ENCODE results near the gene COIL. TPM values are rescaled to one million over a fixed set of nuclear protein-coding genes. Genes with fewer than 3 reads are reported as not detected.

The COIL gene
- total and polyA plus RNA-seq, 2 donors (not counting 1 experiment from before 2014, with no cell fraction given) = 7.3 to 12.1 TPM

DNA sequence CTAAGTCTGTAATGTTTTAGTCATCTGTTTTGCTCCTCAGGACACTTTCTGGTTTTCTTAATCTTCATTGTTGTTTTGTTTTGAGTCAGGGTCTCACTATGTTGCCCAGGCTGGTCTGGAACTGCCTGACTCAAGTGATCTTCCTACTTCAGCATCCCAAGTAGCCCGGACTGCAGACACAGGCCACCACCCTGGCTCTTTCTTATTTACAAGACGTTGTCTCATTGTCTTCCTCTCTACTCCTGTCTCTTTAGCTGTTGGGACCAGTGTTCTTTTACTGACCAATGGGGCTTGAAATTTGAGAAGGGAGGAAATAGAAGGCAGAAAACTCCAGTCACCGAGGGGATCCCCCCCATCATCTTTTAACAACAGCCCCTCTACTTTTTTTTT, 18.2 kb upstream of the COIL start:
- no peak for DNase-seq (ENCODE audit: low read depth in 2 of 2)
- Histone ChIP-seq H3K4me2 (ENCODE audit: extremely low read depth, insufficient read depth, low read length) (peak overlapping the region; percentile 91), H3K9ac (ENCODE audit: insufficient read depth, low read length) (no peak overlapping the region), H3K4me3 (replicated peaks in 1 of 4; ENCODE audit: control extremely low read depth in 1 of 4, insufficient read depth in 1 of 4, low read depth in 3 of 4, low read length in 4 of 4) (peak overlapping the region in 2 of 4 experiments; percentile 82 to 91), H3K27ac (ENCODE audit: insufficient read depth, low read length) (no peak overlapping the region), H3K27me3 (ENCODE audit: control insufficient read depth, insufficient read depth, low read length) (peaks cover 5% of the 10 kb centered on the region), H3K79me2 (ENCODE audit: control insufficient read depth, insufficient read depth, low read length) (no peaks in the 10 kb centered on the region), H3K36me3 (ENCODE audit: control insufficient read depth, insufficient read depth, low read length) (peaks cover 1% of the 10 kb centered on the region), H2AFZ (ENCODE audit: low read length) (no peak overlapping the region), H4K20me1 (ENCODE audit: control insufficient read depth, extremely low read depth, insufficient read depth, low read length) (no peaks in the 10 kb centered on the region), H3K4me1 (ENCODE audit: control insufficient read depth, extremely low read depth, insufficient read depth, low read length) (no peaks in the 10 kb centered on the region), H3K9me3 (ENCODE audit: control insufficient read depth, insufficient read depth, low read depth, low read length) (no peaks in the 10 kb centered on the region)
- no peak for TF ChIP-seq EZH2 (IDR thresholded peaks at IDR 0.05; ENCODE audit: low read length, missing control alignments)
- TF ChIP-seq, protein P1, sequence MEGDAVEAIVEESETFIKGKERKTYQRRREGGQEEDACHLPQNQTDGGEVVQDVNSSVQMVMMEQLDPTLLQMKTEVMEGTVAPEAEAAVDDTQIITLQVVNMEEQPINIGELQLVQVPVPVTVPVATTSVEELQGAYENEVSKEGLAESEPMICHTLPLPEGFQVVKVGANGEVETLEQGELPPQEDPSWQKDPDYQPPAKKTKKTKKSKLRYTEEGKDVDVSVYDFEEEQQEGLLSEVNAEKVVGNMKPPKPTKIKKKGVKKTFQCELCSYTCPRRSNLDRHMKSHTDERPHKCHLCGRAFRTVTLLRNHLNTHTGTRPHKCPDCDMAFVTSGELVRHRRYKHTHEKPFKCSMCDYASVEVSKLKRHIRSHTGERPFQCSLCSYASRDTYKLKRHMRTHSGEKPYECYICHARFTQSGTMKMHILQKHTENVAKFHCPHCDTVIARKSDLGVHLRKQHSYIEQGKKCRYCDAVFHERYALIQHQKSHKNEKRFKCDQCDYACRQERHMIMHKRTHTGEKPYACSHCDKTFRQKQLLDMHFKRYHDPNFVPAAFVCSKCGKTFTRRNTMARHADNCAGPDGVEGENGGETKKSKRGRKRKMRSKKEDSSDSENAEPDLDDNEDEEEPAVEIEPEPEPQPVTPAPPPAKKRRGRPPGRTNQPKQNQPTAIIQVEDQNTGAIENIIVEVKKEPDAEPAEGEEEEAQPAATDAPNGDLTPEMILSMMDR (conservative IDR thresholded peaks at IDR 0.05 in 1 of 2, IDR thresholded peaks at IDR 0.05 in 1 of 2; ENCODE audit: low read depth in 1 of 2, low read length in 2 of 2) = no peak

DNA sequence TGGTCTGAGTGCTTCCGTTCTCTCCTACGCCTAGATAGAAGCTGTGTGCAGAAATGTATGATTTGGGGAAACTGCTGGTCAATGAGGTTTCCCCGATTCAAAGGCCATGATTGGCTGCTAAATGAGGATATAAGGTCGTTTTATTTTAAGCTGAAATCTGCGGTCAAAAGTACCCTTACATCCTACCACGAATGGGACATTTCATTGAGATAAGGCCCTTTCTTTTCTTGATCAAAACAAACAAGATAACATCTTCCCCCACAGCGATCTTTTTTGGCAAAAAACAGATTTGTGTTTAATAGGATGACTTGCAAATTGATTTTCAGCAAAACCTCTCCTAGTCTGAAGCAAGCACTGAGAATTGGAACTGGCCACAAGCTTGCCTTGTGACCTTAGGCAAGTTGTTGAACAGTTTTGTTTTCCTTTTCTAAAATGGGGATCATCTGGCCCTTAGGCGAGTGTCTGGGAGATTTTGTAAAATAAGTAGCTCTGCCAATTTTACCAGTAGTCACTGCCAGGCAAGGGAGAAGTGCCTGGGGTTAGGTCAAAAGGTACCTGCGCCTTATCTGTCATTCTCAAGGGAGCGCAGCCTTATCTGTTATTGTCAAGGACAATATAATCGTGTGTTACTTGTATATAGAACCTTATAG, 17.7 kb upstream of the COIL start:
- DNase-seq (ENCODE audit: low read depth in 2 of 2) = peak in 1 of 2 donors; percentile 37
- Histone ChIP-seq H3K27me3 (ENCODE audit: control insufficient read depth, insufficient read depth, low read length) (peaks cover 5% of the 10 kb centered on the region), H4K20me1 (ENCODE audit: control insufficient read depth, extremely low read depth, insufficient read depth, low read length) (no peaks in the 10 kb centered on the region), H3K9ac (ENCODE audit: insufficient read depth, low read length) (peak overlapping the region; percentile 57), H3K9me3 (ENCODE audit: control insufficient read depth, insufficient read depth, low read depth, low read length) (no peaks in the 10 kb centered on the region), H3K4me1 (ENCODE audit: control insufficient read depth, extremely low read depth, insufficient read depth, low read length) (no peaks in the 10 kb centered on the region), H3K27ac (ENCODE audit: insufficient read depth, low read length) (peak overlapping the region; percentile 55), H3K36me3 (ENCODE audit: control insufficient read depth, insufficient read depth, low read length) (peaks cover 1% of the 10 kb centered on the region), H3K4me3 (replicated peaks in 1 of 4; ENCODE audit: control extremely low read depth in 1 of 4, insufficient read depth in 1 of 4, low read depth in 3 of 4, low read length in 4 of 4) (peak overlapping the region; percentile 82 to 94 (median 88)), H3K79me2 (ENCODE audit: control insufficient read depth, insufficient read depth, low read length) (no peaks in the 10 kb centered on the region), H3K4me2 (ENCODE audit: extremely low read depth, insufficient read depth, low read length) (peak overlapping the region; percentile 91), H2AFZ (ENCODE audit: low read length) (peak overlapping the region; percentile 97)
- TF ChIP-seq EZH2 (IDR thresholded peaks at IDR 0.05; ENCODE audit: low read length, missing control alignments) = no peak
- TF ChIP-seq, protein P1 (conservative IDR thresholded peaks at IDR 0.05 in 1 of 2, IDR thresholded peaks at IDR 0.05 in 1 of 2; ENCODE audit: low read depth in 1 of 2, low read length in 2 of 2) = no peak

DNA sequence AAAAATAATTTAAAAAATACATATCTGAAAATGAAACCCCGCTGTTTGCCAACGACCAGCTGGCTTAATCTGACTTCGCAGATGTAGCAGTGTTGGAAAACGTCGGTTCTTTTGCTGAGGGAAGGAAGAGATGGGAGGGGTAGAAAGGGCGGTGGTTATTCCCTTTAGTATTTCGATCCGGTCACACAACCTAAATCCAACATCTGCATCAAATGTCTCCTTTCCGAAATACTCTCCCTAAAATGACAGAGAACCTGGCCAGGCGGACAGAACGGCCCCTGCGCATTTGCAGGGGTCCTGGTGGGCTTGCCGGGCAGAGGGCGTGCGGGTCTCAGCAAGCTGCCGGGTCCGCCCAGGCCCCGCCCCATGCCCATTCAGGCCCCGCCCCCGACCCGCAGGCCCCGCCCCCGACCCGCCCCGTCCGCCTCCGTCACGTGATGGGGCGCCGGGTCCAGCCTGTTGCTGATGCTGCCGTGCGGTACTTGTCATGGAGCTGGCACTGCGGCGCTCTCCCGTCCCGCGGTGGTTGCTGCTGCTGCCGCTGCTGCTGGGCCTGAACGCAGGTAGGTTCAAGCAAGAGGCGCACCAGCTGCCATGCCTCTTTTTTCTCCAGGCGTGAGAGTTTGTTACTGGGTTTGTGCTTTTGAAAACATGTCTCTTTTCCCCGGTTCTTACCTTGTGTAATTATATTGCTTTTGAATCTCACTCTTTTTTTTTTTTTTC, 17.0 kb upstream of the COIL start, which contains the start of gene SCPEP1:
Gene SCPEP1, plus strand, starts transcription at position 459 of the 723 bp plus-strand sequence. Its CDS starts 29 bp downstream, at position 488.
- H3K4me2 ChIP-seq (ENCODE audit: extremely low read depth, insufficient read depth, low read length) = peak within 1 kb of the TSS; percentile 91
- peaks cover 5% of the 10 kb centered on the region for H3K27me3 ChIP-seq (ENCODE audit: control insufficient read depth, insufficient read depth, low read length)
- H3K79me2 ChIP-seq (ENCODE audit: control insufficient read depth, insufficient read depth, low read length) = no peaks in the 10 kb centered on the region
- DNase-seq (ENCODE audit: low read depth in 2 of 2) = peak; percentile 74 to 76
- H3K9me3 ChIP-seq (ENCODE audit: control insufficient read depth, insufficient read depth, low read depth, low read length) = no peaks in the 10 kb centered on the region
- peak within 1 kb of the TSS; percentile 97 for H2AFZ ChIP-seq (ENCODE audit: low read length)
- no peaks in the 10 kb centered on the region for H4K20me1 ChIP-seq (ENCODE audit: control insufficient read depth, extremely low read depth, insufficient read depth, low read length)
- no peaks in the 10 kb centered on the region for H3K4me1 ChIP-seq (ENCODE audit: control insufficient read depth, extremely low read depth, insufficient read depth, low read length)
- peaks cover 1% of the 10 kb centered on the region for H3K36me3 ChIP-seq (ENCODE audit: control insufficient read depth, insufficient read depth, low read length)
- TF ChIP-seq, protein P1 (conservative IDR thresholded peaks at IDR 0.05 in 1 of 2, IDR thresholded peaks at IDR 0.05 in 1 of 2; ENCODE audit: low read depth in 1 of 2, low read length in 2 of 2) = no peak
- peak within 1 kb of the TSS; percentile 82 to 94 (median 88) for H3K4me3 ChIP-seq (replicated peaks in 1 of 4; ENCODE audit: control extremely low read depth in 1 of 4, insufficient read depth in 1 of 4, low read depth in 3 of 4, low read length in 4 of 4)
- peak within 1 kb of the TSS; percentile 57 for H3K9ac ChIP-seq (ENCODE audit: insufficient read depth, low read length)
- H3K27ac ChIP-seq (ENCODE audit: insufficient read depth, low read length) = peak within 1 kb of the TSS; percentile 55
